Spleen (tissue), 7 donors: ENCODE measurements around the gene GRAMD1B.

Source experiments
- CTCF ChIP-seq, 11 experiments: fragments of 200-600 bp in 7 of 11; fragments of 450-650 bp in 4 of 11; sonication (generic) in 4 of 11; IDR thresholded peaks in 8 of 11; conservative IDR thresholded peaks in 3 of 11; 1 replicate in 7 of 11; 2 replicates in 4 of 11; pipeline versions ENCODE4 v1.4.0 to v1.8.0; 2016 to 2021; ENCODE audit warnings: antibody characterized with exemption in 11 of 11, inconsistent platforms in 4 of 11, mild to moderate bottlenecking in 1 of 11
- POLR2A ChIP-seq, 3 donors: fragments of 450-650 bp; IDR thresholded peaks; one replicate each; pipeline ENCODE4 v1.5.1; 2017; ENCODE audit warnings: antibody characterized with exemption in 3 of 3, mild to moderate bottlenecking in 1 of 3
- POLR2AphosphoS5 ChIP-seq, 3 donors: sonication (generic); formaldehyde crosslinking; IDR thresholded peaks; one replicate each; pipeline ENCODE4 v1.5.1; 2017; ENCODE audit warnings: antibody characterized with exemption in 3 of 3
- donor health status: DM: no; HTN: no; CAD: no; lungs with moderate emphysema.
- donor health status: DM: no; HTN: no; CAD: no.
- donor health status: DM: no; HTN: no; CAD: no.

GRCh38 chr11:123526918-123527317, 96.8 kb downstream of the GRAMD1B start:
- no peak for TF ChIP-seq POLR2A (IDR thresholded peaks at IDR 0.05)
- no peak for TF ChIP-seq CTCF (IDR thresholded peaks at IDR 0.05 in 8 of 11, conservative IDR thresholded peaks at IDR 0.05 in 3 of 11)
- no peak for TF ChIP-seq POLR2AphosphoS5 (IDR thresholded peaks at IDR 0.05)
